Trophoblast cell (in vitro differentiated cells and primary cell): ENCODE data around the gene ABHD14A.
A peak's percentile ranks its signal among the peaks of the same experiment; 100 is the strongest.

Experiments used
- DNase-seq, 2 donors: peaks; one replicate each; pipeline ENCODE4 v3.0.0-alpha.2; 2016
- H2AFZ ChIP-seq: 2 replicates; pipeline ENCODE4 v1.6.1; 2013; ENCODE audit warnings: low read length, moderate library complexity, mild to moderate bottlenecking; ENCODE audit not compliant: insufficient read depth, poor library complexity
- H2AK5ac ChIP-seq: 2 replicates; pipeline ENCODE4 v1.6.1; 2013; ENCODE audit warnings: mild to moderate bottlenecking, low read length
- H2BK120ac ChIP-seq: 2 replicates; pipeline ENCODE4 v1.6.1; 2013; ENCODE audit warnings: low read length, mild to moderate bottlenecking, moderate library complexity; ENCODE audit not compliant: insufficient read depth, poor library complexity
- H2BK12ac ChIP-seq: 2 replicates; pipeline ENCODE4 v1.6.1; 2013; ENCODE audit warnings: mild to moderate bottlenecking, low read length, moderate library complexity
- H2BK5ac ChIP-seq: 2 replicates; pipeline ENCODE4 v1.6.1; 2013; ENCODE audit warnings: low read length, low read depth, moderate library complexity, mild to moderate bottlenecking; ENCODE audit not compliant: poor library complexity
- H3K14ac ChIP-seq: 2 replicates; pipeline ENCODE4 v1.6.1; 2013; ENCODE audit warnings: mild to moderate bottlenecking, low read length
- H3K18ac ChIP-seq: 2 replicates; pipeline ENCODE4 v1.6.1; 2013; ENCODE audit warnings: mild to moderate bottlenecking, low read length
- H3K23ac ChIP-seq: 2 replicates; pipeline ENCODE4 v1.6.1; 2013; ENCODE audit warnings: low read length
- H3K27ac ChIP-seq: 2 replicates; pipeline ENCODE4 v1.5.1; 2013; ENCODE audit warnings: low read depth, mild to moderate bottlenecking, inconsistent platforms, low read length, moderate library complexity
- H3K27me3 ChIP-seq: 2 replicates; pipeline ENCODE4 v1.6.1; 2013; ENCODE audit warnings: inconsistent platforms, mild to moderate bottlenecking, low read length, moderate library complexity; ENCODE audit not compliant: insufficient read depth
- H3K36me3 ChIP-seq, 2 experiments: 1 replicate in 1 of 2; 2 replicates in 1 of 2; pipeline ENCODE4 v1.6.1; 2013; ENCODE audit warnings: low read length in 2 of 2, mild to moderate bottlenecking in 2 of 2, moderate library complexity in 1 of 2; ENCODE audit not compliant: insufficient read depth in 2 of 2, control insufficient read depth in 1 of 2
- H3K4ac ChIP-seq: 2 replicates; pipeline ENCODE4 v1.6.1; 2013; ENCODE audit warnings: low read depth, mild to moderate bottlenecking, low read length, moderate library complexity
- H3K4me1 ChIP-seq, 2 experiments: 1 replicate in 1 of 2; 2 replicates in 1 of 2; pipeline ENCODE4 v1.6.1; 2013; ENCODE audit warnings: low read length in 2 of 2, mild to moderate bottlenecking in 2 of 2, moderate library complexity in 1 of 2; ENCODE audit not compliant: insufficient read depth in 2 of 2, control insufficient read depth in 1 of 2
- H3K4me2 ChIP-seq: 2 replicates; pipeline ENCODE4 v1.6.1; 2013; ENCODE audit warnings: inconsistent platforms, mild to moderate bottlenecking, low read length, moderate library complexity
- H3K4me3 ChIP-seq: 2 replicates; pipeline ENCODE4 v1.5.1; 2013; ENCODE audit warnings: mild to moderate bottlenecking, low read depth, low read length, inconsistent platforms
- H3K79me1 ChIP-seq: one replicate; pipeline ENCODE4 v1.6.1; 2013; ENCODE audit warnings: low read length
- H3K79me2 ChIP-seq: 2 replicates; pipeline ENCODE4 v1.6.1; 2013; ENCODE audit warnings: low read length, mild to moderate bottlenecking; ENCODE audit not compliant: control insufficient read depth, insufficient read depth, poor library complexity
- H3K9ac ChIP-seq: 2 replicates; pipeline ENCODE4 v1.6.1; 2013; ENCODE audit warnings: mild to moderate bottlenecking, low read length
- H3K9me3 ChIP-seq: 2 replicates; pipeline ENCODE4 v1.6.1; 2013; ENCODE audit warnings: low read depth, mild to moderate bottlenecking, control low read depth, inconsistent platforms, low read length; ENCODE audit not compliant: insufficient read depth
- H4K12ac ChIP-seq: 2 replicates; pipeline ENCODE4 v1.6.1; 2013; ENCODE audit warnings: low read depth, mild to moderate bottlenecking, low read length, moderate library complexity
- H4K8ac ChIP-seq: 2 replicates; pipeline ENCODE4 v1.6.1; 2013; ENCODE audit warnings: low read depth, mild to moderate bottlenecking, low read length, moderate library complexity
- H4K91ac ChIP-seq: one replicate; pipeline ENCODE4 v1.6.1; 2013; ENCODE audit warnings: low read depth, mild to moderate bottlenecking, low read length, moderate library complexity
- WGBS: extraction: QIAGEN DNeasy Blood & Tissue Kit; methylation state at CpG from one replicate; pipeline ENCODE4 v1.1.7; 2013; ENCODE audit warnings: missing lambda C conversion rate; ENCODE audit not compliant: insufficient read length, insufficient coverage; ENCODE audit errors: extremely low coverage; 5-methylcytosine and 5-hydroxymethylcytosine counted together

ABHD14A gene

DNA sequence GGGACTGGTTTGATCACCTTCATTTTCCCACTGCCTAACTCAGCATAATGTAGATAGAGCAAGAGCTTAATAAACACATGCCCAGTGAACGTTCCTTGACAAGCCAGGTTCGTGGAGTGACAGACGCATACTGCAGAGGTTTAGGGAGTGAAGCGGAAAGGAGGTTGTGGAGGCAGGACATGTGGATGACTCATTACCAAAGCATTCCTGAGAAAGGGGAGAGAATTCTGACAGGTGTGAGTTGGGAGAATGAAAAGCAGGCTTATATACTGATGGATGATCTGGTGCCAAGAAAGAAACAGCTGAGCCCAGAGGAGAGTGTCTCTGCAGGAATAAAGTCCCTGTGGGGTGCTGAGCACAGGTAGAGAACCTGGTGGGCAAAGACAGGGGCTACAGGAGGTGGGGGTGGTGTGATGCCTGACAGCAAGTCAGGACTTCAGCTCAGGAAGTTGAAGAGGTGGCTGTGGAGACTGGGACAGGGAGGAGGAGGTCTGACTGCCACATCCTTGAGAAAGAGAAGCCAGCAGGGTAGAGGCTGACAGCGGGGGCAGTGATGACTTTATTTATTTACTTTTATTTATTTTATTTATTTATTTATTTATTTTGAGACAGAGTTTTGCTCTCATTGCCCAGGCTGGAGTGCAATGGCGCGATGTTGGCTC lies 23.2 kb downstream of the ABHD14A start:
- no peak overlapping the region for H2BK12ac ChIP-seq
- no peak overlapping the region for H3K9ac ChIP-seq
- H3K27ac ChIP-seq, result no peak overlapping the region
- H2AFZ ChIP-seq, result no peak overlapping the region
- H3K4me2 ChIP-seq, result peak overlapping the region; percentile 20
- H2BK120ac ChIP-seq, result no peak overlapping the region
- H2AK5ac ChIP-seq, result no peak overlapping the region
- WGBS, result no CpG with 5 or more reads among the region's 7 CpGs
- H3K79me1 ChIP-seq, result peaks cover 8% of the 10 kb centered on the region
- no peak overlapping the region for H3K18ac ChIP-seq
- H3K4ac ChIP-seq, result no peak overlapping the region
- no peak overlapping the region for H4K91ac ChIP-seq
- DNase-seq, result peak; percentile 43 to 68
- H4K12ac ChIP-seq, result no peak overlapping the region
- no peak overlapping the region for H2BK5ac ChIP-seq
- H3K27me3 ChIP-seq, result no peaks in the 10 kb centered on the region
- no peak overlapping the region for H3K23ac ChIP-seq
- H3K36me3 ChIP-seq, result peaks cover 16% of the 10 kb centered on the region in 2 experiments
- H3K14ac ChIP-seq, result no peak overlapping the region
- H4K8ac ChIP-seq, result no peak overlapping the region
- no peaks in the 10 kb centered on the region for H3K9me3 ChIP-seq
- no peak overlapping the region for H3K4me3 ChIP-seq
- peaks cover 11% of the 10 kb centered on the region for H3K79me2 ChIP-seq
- peaks cover 9 to 11% of the 10 kb centered on the region in 2 experiments for H3K4me1 ChIP-seq

DNA sequence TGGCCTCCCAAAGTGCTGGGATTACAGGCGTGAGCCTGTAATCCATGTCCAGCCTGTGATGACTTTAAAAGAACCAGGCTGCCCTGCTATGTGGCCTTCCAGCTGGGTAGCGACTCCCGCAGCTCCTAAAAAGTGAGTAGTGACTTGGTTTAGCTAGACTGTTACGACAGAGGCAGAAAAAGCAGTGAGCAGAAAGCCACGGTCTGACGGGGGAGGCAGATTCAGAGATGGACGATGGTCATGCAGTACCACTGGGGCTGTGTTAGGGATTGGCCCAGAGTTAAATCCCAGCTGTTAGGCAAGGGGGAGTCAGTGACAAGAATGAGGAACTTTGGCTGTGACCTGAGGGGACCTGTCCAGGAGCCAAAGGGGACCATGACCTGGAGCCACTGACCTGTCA lies 23.9 kb downstream of the ABHD14A start:
- Histone ChIP-seq H2BK12ac (no peak overlapping the region), H3K27ac (no peak overlapping the region), H3K27me3 (no peaks in the 10 kb centered on the region), H2AK5ac (peak overlapping the region; percentile 60), H3K14ac (no peak overlapping the region), H3K36me3 (peaks cover 10% of the 10 kb centered on the region in 2 experiments), H3K9me3 (no peaks in the 10 kb centered on the region), H3K4ac (no peak overlapping the region), H4K91ac (no peak overlapping the region), H4K8ac (no peak overlapping the region), H2BK5ac (no peak overlapping the region), H3K79me2 (peaks cover 11% of the 10 kb centered on the region), H2AFZ (no peak overlapping the region), H3K4me2 (no peak overlapping the region), H4K12ac (no peak overlapping the region), H3K4me3 (no peak overlapping the region), H3K9ac (no peak overlapping the region), H3K23ac (no peak overlapping the region), H3K4me1 (peaks cover 9 to 11% of the 10 kb centered on the region in 2 experiments), H2BK120ac (no peak overlapping the region), H3K18ac (no peak overlapping the region), H3K79me1 (peaks cover 8% of the 10 kb centered on the region)
- no peak for DNase-seq
- WGBS, result no CpG with 5 or more reads among the region's 7 CpGs

DNA sequence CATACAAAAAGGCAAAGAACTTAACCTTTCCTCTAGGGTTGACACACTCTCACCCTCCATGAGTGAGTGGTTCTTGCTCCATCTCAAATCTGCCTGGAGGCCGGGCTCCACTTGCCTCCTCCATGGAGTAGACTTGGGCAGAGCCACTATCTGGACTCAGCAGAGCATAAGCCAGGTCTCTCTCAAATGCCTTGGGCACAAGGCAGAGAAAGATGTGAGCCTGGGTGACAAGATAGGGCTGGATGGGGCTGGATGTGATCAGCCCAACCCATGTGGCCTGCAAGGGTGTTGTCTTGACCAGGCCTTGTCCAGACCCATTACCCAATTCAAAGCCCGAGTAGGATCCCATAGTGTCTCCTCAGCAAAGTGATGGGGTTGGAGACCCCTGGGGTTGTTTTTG lies 25.0 kb downstream of the ABHD14A start:
- Histone ChIP-seq H3K36me3 (no peaks in the 10 kb centered on the region), H3K4ac (no peak overlapping the region), H3K27ac (no peak overlapping the region), H3K9ac (no peak overlapping the region), H2BK12ac (no peak overlapping the region), H3K4me3 (peak overlapping the region; percentile 11), H2AK5ac (no peak overlapping the region), H3K79me1 (peaks cover 8% of the 10 kb centered on the region), H3K27me3 (no peaks in the 10 kb centered on the region), H4K8ac (no peak overlapping the region), H3K14ac (no peak overlapping the region), H3K23ac (no peak overlapping the region), H3K79me2 (peaks cover 7% of the 10 kb centered on the region), H3K4me2 (no peak overlapping the region), H3K4me1 (peaks cover 2 to 3% of the 10 kb centered on the region in 2 experiments), H4K91ac (no peak overlapping the region), H4K12ac (no peak overlapping the region), H2BK120ac (no peak overlapping the region), H2AFZ (no peak overlapping the region), H3K9me3 (no peaks in the 10 kb centered on the region), H3K18ac (no peak overlapping the region), H2BK5ac (no peak overlapping the region)
- no CpG with 5 or more reads among the region's 2 CpGs for WGBS
- DNase-seq, result no peak

DNA sequence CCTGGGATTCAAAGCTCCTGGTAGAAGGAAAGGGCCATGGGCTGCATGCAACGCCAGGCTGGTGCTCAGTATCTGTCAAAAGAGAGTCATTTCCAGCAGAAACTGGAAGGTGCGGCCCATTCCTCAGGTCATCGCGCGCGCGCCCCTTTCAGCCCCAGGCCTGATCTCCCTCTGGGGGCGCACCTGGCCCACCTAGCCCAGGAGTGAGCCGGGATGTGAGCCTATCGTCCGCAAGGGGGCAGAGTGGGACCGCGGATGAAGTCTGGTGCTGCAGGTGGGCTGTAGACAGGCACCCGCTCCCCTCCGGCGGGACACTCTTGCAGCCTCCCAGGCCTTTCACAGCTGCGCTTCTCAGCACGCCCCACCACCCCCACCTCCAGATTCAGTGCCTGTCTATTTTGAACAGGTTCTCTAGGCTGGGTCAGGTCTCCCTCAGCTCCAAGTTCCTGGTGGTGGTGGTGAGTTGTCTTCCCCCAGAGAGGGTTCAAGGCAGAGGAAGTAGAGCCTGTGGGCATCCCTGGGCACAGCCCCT lies 26.6 kb downstream of the ABHD14A start:
- no peak overlapping the region for H2BK12ac ChIP-seq
- no peak overlapping the region for H3K4ac ChIP-seq
- H3K4me1 ChIP-seq, result peaks cover 10% of the 10 kb centered on the region in 2 experiments
- no peak overlapping the region for H4K8ac ChIP-seq
- H3K4me3 ChIP-seq, result no peak overlapping the region
- H4K12ac ChIP-seq, result no peak overlapping the region
- no peaks in the 10 kb centered on the region for H3K36me3 ChIP-seq
- H3K18ac ChIP-seq, result no peak overlapping the region
- H3K14ac ChIP-seq, result no peak overlapping the region
- no peaks in the 10 kb centered on the region for H3K79me1 ChIP-seq
- H3K27ac ChIP-seq, result no peak overlapping the region
- H3K4me2 ChIP-seq, result no peak overlapping the region
- WGBS, result no CpG with 5 or more reads among the region's 18 CpGs
- H4K91ac ChIP-seq, result no peak overlapping the region
- H2AK5ac ChIP-seq, result no peak overlapping the region
- DNase-seq, result peak; percentile 50 to 82
- no peaks in the 10 kb centered on the region for H3K27me3 ChIP-seq
- H3K9me3 ChIP-seq, result no peaks in the 10 kb centered on the region
- no peak overlapping the region for H2BK120ac ChIP-seq
- H3K9ac ChIP-seq, result no peak overlapping the region
- no peak overlapping the region for H3K23ac ChIP-seq
- no peak overlapping the region for H2BK5ac ChIP-seq
- H2AFZ ChIP-seq, result no peak overlapping the region
- H3K79me2 ChIP-seq, result no peaks in the 10 kb centered on the region
